ENCODE data around the gene ZNF503. TPM values are rescaled to one million over a fixed set of nuclear protein-coding genes. Genes with fewer than 3 reads are reported as not detected.

Gene ZNF503
- total and polyA plus RNA-seq, 2 experiments from 2014 or later, result 0.21 TPM; not detected in 1

DNA sequence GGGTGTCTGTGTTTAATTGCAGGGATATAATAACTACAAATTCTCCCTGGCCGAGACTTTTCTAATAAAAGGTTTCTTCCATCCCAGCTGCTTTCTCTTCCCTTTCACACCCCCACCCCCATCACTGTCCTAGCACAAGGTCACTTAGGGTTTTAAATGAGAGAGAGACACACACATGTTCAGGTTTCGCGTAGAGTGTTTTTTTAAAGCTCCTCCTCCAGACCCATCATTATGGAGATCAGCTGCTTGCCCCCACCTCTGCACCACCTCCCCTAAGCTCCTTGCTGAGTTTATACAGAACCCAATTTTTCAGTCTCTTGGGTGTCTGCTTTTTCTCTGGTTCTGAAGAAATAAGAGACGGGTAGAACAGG lies 48.5 kb upstream of the ZNF503 start (continued):
- TF ChIP-seq, protein P1, sequence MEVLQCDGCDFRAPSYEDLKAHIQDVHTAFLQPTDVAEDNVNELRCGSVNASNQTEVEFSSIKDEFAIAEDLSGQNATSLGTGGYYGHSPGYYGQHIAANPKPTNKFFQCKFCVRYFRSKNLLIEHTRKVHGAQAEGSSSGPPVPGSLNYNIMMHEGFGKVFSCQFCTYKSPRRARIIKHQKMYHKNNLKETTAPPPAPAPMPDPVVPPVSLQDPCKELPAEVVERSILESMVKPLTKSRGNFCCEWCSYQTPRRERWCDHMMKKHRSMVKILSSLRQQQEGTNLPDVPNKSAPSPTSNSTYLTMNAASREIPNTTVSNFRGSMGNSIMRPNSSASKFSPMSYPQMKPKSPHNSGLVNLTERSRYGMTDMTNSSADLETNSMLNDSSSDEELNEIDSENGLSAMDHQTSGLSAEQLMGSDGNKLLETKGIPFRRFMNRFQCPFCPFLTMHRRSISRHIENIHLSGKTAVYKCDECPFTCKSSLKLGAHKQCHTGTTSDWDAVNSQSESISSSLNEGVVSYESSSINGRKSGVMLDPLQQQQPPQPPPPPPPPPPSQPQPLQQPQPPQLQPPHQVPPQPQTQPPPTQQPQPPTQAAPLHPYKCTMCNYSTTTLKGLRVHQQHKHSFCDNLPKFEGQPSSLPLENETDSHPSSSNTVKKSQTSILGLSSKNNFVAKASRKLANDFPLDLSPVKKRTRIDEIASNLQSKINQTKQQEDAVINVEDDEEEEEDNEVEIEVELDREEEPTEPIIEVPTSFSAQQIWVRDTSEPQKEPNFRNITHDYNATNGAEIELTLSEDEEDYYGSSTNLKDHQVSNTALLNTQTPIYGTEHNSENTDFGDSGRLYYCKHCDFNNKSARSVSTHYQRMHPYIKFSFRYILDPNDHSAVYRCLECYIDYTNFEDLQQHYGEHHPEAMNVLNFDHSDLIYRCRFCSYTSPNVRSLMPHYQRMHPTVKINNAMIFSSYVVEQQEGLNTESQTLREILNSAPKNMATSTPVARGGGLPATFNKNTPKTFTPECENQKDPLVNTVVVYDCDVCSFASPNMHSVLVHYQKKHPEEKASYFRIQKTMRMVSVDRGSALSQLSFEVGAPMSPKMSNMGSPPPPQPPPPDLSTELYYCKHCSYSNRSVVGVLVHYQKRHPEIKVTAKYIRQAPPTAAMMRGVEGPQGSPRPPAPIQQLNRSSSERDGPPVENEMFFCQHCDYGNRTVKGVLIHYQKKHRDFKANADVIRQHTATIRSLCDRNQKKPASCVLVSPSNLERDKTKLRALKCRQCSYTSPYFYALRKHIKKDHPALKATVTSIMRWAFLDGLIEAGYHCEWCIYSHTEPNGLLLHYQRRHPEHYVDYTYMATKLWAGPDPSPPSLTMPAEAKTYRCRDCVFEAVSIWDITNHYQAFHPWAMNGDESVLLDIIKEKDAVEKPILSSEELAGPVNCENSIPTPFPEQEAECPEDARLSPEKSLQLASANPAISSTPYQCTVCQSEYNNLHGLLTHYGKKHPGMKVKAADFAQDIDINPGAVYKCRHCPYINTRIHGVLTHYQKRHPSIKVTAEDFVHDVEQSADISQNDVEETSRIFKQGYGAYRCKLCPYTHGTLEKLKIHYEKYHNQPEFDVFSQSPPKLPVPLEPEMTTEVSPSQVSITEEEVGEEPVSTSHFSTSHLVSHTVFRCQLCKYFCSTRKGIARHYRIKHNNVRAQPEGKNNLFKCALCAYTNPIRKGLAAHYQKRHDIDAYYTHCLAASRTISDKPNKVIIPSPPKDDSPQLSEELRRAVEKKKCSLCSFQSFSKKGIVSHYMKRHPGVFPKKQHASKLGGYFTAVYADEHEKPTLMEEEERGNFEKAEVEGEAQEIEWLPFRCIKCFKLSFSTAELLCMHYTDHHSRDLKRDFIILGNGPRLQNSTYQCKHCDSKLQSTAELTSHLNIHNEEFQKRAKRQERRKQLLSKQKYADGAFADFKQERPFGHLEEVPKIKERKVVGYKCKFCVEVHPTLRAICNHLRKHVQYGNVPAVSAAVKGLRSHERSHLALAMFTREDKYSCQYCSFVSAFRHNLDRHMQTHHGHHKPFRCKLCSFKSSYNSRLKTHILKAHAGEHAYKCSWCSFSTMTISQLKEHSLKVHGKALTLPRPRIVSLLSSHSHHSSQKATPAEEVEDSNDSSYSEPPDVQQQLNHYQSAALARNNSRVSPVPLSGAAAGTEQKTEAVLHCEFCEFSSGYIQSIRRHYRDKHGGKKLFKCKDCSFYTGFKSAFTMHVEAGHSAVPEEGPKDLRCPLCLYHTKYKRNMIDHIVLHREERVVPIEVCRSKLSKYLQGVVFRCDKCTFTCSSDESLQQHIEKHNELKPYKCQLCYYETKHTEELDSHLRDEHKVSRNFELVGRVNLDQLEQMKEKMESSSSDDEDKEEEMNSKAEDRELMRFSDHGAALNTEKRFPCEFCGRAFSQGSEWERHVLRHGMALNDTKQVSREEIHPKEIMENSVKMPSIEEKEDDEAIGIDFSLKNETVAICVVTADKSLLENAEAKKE (CRISPR knock-in tag; IDR thresholded peaks at IDR 0.05), result no peak
- TF ChIP-seq, protein P2, sequence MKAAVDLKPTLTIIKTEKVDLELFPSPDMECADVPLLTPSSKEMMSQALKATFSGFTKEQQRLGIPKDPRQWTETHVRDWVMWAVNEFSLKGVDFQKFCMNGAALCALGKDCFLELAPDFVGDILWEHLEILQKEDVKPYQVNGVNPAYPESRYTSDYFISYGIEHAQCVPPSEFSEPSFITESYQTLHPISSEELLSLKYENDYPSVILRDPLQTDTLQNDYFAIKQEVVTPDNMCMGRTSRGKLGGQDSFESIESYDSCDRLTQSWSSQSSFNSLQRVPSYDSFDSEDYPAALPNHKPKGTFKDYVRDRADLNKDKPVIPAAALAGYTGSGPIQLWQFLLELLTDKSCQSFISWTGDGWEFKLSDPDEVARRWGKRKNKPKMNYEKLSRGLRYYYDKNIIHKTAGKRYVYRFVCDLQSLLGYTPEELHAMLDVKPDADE (IDR thresholded peaks at IDR 0.05), result no peak
- TF ChIP-seq ZNF114 (CRISPR knock-in tag; IDR thresholded peaks at IDR 0.05) (no peak), JUNB (IDR thresholded peaks at IDR 0.05; ENCODE audit: unreplicated experiment) (no peak), EZH2phosphoT487 (IDR thresholded peaks at IDR 0.05; ENCODE audit: unreplicated experiment) (no peak), EZH2 (IDR thresholded peaks at IDR 0.05; ENCODE audit: low read depth, unreplicated experiment) (no peak)

DNA sequence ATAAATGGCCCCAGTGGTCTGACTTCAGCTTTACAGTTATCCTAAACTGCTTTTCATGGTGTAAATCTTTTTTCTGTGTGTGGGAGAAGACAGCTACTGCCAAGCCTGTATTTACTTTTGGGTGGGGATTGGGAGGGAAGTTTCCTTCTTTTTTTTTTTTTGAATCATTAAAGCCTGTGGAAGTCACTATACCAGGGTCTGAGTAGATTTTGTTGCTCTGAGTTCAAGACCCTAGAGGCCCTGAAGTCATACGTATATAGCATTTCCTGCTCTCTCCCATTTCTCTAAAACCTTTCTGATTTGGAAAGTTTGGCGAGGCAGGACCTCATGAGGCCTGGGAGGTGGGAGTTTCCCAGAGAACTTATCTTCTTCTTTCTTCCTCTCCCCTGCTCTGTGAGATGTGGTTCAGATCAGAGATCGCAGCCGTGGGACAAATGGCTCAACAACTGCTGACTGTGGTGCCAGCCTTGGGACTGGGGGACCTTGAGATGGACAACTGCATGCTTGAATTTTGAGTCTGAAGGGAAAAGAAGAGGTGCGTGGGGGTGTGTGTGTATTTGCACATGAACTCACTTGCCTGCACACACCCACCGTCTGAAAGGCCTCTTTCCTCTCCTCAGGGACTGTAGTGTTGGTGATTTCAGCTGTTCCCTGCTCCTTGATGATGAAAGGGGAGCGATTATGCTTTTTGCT lies 48.0 kb upstream of the ZNF503 start:
- H3K4me2 ChIP-seq, result peak overlapping the region; percentile 46
- Mint-ChIP-seq H3K9me3 (peaks cover 8% of the 10 kb centered on the region), H3K4me1 (peaks cover 43% of the 10 kb centered on the region), H3K27ac (no peak overlapping the region), H3K27me3 (ENCODE audit: insufficient read depth, low read depth, poor library complexity) (peaks cover 38% of the 10 kb centered on the region), H3K36me3 (ENCODE audit: low read depth) (no peaks in the 10 kb centered on the region), H3K4me3 (no peak overlapping the region; the same call in 2 of the 3 replicates)
- H3K27me3 ChIP-seq (ENCODE audit: insufficient read depth), result peaks cover 45% of the 10 kb centered on the region
- H4K20me1 ChIP-seq (replicated peaks; ENCODE audit: insufficient read depth), result no peaks in the 10 kb centered on the region
- no peak overlapping the region for H2AFZ ChIP-seq
- no peak for DNase-seq (ENCODE audit: low spot score)
- H3K27ac ChIP-seq (ENCODE audit: low read depth), result no peak overlapping the region
- H3K36me3 ChIP-seq (ENCODE audit: insufficient read depth), result no peaks in the 10 kb centered on the region
- H3K4me1 ChIP-seq (ENCODE audit: insufficient read depth), result peaks cover 42% of the 10 kb centered on the region
- H3F3A ChIP-seq (replicated peaks; ENCODE audit: low read depth), result no peaks in the 10 kb centered on the region
- H3K79me2 ChIP-seq (replicated peaks; ENCODE audit: insufficient read depth), result no peaks in the 10 kb centered on the region
- peak; percentile 19; the same call in 2 of the 3 replicates for ATAC-seq
- H3K4me3 ChIP-seq, result peak overlapping the region; percentile 25; the same call in 1 of the 2 replicates
- H3K9me2 ChIP-seq (ENCODE audit: insufficient read depth), result 0 out of 2 replicates have a peak, but pooled peaks cover 2% of the 10 kb centered on the region
- TF ChIP-seq, protein P3, sequence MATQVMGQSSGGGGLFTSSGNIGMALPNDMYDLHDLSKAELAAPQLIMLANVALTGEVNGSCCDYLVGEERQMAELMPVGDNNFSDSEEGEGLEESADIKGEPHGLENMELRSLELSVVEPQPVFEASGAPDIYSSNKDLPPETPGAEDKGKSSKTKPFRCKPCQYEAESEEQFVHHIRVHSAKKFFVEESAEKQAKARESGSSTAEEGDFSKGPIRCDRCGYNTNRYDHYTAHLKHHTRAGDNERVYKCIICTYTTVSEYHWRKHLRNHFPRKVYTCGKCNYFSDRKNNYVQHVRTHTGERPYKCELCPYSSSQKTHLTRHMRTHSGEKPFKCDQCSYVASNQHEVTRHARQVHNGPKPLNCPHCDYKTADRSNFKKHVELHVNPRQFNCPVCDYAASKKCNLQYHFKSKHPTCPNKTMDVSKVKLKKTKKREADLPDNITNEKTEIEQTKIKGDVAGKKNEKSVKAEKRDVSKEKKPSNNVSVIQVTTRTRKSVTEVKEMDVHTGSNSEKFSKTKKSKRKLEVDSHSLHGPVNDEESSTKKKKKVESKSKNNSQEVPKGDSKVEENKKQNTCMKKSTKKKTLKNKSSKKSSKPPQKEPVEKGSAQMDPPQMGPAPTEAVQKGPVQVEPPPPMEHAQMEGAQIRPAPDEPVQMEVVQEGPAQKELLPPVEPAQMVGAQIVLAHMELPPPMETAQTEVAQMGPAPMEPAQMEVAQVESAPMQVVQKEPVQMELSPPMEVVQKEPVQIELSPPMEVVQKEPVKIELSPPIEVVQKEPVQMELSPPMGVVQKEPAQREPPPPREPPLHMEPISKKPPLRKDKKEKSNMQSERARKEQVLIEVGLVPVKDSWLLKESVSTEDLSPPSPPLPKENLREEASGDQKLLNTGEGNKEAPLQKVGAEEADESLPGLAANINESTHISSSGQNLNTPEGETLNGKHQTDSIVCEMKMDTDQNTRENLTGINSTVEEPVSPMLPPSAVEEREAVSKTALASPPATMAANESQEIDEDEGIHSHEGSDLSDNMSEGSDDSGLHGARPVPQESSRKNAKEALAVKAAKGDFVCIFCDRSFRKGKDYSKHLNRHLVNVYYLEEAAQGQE (IDR thresholded peaks at IDR 0.05; ENCODE audit: unreplicated experiment), result no peak
- no peak for TF ChIP-seq JUNB (IDR thresholded peaks at IDR 0.05; ENCODE audit: unreplicated experiment)
- TF ChIP-seq, protein P2 (IDR thresholded peaks at IDR 0.05), result no peak
- no peak for TF ChIP-seq EZH2phosphoT487 (IDR thresholded peaks at IDR 0.05; ENCODE audit: unreplicated experiment)
- TF ChIP-seq, protein P4, sequence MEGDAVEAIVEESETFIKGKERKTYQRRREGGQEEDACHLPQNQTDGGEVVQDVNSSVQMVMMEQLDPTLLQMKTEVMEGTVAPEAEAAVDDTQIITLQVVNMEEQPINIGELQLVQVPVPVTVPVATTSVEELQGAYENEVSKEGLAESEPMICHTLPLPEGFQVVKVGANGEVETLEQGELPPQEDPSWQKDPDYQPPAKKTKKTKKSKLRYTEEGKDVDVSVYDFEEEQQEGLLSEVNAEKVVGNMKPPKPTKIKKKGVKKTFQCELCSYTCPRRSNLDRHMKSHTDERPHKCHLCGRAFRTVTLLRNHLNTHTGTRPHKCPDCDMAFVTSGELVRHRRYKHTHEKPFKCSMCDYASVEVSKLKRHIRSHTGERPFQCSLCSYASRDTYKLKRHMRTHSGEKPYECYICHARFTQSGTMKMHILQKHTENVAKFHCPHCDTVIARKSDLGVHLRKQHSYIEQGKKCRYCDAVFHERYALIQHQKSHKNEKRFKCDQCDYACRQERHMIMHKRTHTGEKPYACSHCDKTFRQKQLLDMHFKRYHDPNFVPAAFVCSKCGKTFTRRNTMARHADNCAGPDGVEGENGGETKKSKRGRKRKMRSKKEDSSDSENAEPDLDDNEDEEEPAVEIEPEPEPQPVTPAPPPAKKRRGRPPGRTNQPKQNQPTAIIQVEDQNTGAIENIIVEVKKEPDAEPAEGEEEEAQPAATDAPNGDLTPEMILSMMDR (conservative IDR thresholded peaks at IDR 0.05; ENCODE audit: low read depth in 2 of 2), result no peak
- TF ChIP-seq CREB1 (CRISPR knock-in tag; IDR thresholded peaks at IDR 0.05; ENCODE audit: low read depth), result no peak
- TF ChIP-seq ZNF114 (CRISPR knock-in tag; IDR thresholded peaks at IDR 0.05), result no peak
